MM.1S (cell line): ENCODE results near the gene GTF2H1.

Experiments used
- DNase-seq: peaks from one replicate; pipeline ENCODE4 v3.0.0-alpha.2; 2015
- H2AFZ ChIP-seq: fragments of 300-600 bp; sonication (generic); 2 replicates; pipeline ENCODE4 v1.6.0; 2016; ENCODE audit warnings: antibody characterized with exemption, low read length
- H3F3A ChIP-seq: fragments of 300-600 bp; sonication (generic); 2 replicates; pipeline ENCODE4 v1.6.1; 2016; ENCODE audit warnings: mild to moderate bottlenecking, antibody characterized with exemption, low read length, moderate library complexity, mixed read lengths; ENCODE audit not compliant: insufficient read depth
- H3K27ac ChIP-seq: fragments of 300-600 bp; sonication (generic); 2 replicates; pipeline ENCODE4 v1.5.1; 2016; ENCODE audit warnings: mild to moderate bottlenecking, low read length
- H3K27me3 ChIP-seq: fragments of 300-600 bp; sonication (generic); replicated peaks from 2 replicates; pipeline ENCODE4 v1.6.0; 2016; ENCODE audit warnings: low read length; ENCODE audit not compliant: insufficient read depth
- H3K36me3 ChIP-seq: fragments of 300-600 bp; sonication (generic); replicated peaks from 2 replicates; pipeline ENCODE4 v1.6.1; 2016; ENCODE audit warnings: mild to moderate bottlenecking, low read length, mixed read lengths; ENCODE audit not compliant: insufficient read depth
- H3K4me1 ChIP-seq: fragments of 300-600 bp; sonication (generic); 2 replicates; pipeline ENCODE4 v1.6.1; 2016; ENCODE audit warnings: low read length, mixed read lengths
- H3K4me2 ChIP-seq: fragments of 300-600 bp; sonication (generic); 2 replicates; pipeline ENCODE4 v1.6.0; 2016; ENCODE audit warnings: low read depth, low read length
- H3K4me3 ChIP-seq: fragments of 300-600 bp; sonication (generic); 2 replicates; pipeline ENCODE4 v1.5.1; 2016; ENCODE audit warnings: low read length, mixed read lengths
- H3K79me2 ChIP-seq: fragments of 300-600 bp; sonication (generic); 2 replicates; pipeline ENCODE4 v1.6.1; 2016; ENCODE audit warnings: mixed run types, low read length, mixed read lengths
- H3K9ac ChIP-seq: fragments of 300-600 bp; sonication (generic); 2 replicates; pipeline ENCODE4 v1.6.1; 2016; ENCODE audit warnings: low read length, mixed read lengths
- H3K9me2 ChIP-seq: fragments of 300-600 bp; sonication (generic); replicated peaks from 2 replicates; pipeline ENCODE4 v1.6.1; 2016; ENCODE audit warnings: mild to moderate bottlenecking, low read length, mixed read lengths; ENCODE audit not compliant: insufficient read depth
- H3K9me3 ChIP-seq: fragments of 300-600 bp; sonication (generic); replicated peaks from 2 replicates; pipeline ENCODE4 v1.6.1; 2016; ENCODE audit warnings: mild to moderate bottlenecking, low read length, mixed read lengths; ENCODE audit not compliant: insufficient read depth
- H4K20me1 ChIP-seq: fragments of 300-600 bp; sonication (generic); 2 replicates; pipeline ENCODE4 v1.6.1; 2016; ENCODE audit warnings: mild to moderate bottlenecking, low read length, moderate library complexity, mixed read lengths; ENCODE audit not compliant: insufficient read depth
- EZH2 ChIP-seq: fragments of 300-600 bp; sonication (generic); optimal IDR thresholded peaks from 2 replicates; pipeline ENCODE3; 2017; ENCODE audit warnings: low read depth, mild to moderate bottlenecking, antibody characterized with exemption, low read length, mixed read lengths
- EZH2phosphoT487 ChIP-seq: fragments of 300-600 bp; sonication (generic); IDR thresholded peaks from 2 replicates; pipeline ENCODE4 v1.6.1; 2018; ENCODE audit warnings: antibody characterized with exemption, low read length
- TF ChIP-seq, protein P1 (sequence below): fragments of 300-600 bp; sonication (generic); IDR thresholded peaks from 2 replicates; pipeline ENCODE4 v1.5.1; 2016; ENCODE audit warnings: antibody characterized with exemption, low read length, mixed read lengths

The GTF2H1 gene

GRCh38 chr11:18408558-18409291 is 86.4 kb downstream of the GTF2H1 start:
- TF ChIP-seq, protein P1, sequence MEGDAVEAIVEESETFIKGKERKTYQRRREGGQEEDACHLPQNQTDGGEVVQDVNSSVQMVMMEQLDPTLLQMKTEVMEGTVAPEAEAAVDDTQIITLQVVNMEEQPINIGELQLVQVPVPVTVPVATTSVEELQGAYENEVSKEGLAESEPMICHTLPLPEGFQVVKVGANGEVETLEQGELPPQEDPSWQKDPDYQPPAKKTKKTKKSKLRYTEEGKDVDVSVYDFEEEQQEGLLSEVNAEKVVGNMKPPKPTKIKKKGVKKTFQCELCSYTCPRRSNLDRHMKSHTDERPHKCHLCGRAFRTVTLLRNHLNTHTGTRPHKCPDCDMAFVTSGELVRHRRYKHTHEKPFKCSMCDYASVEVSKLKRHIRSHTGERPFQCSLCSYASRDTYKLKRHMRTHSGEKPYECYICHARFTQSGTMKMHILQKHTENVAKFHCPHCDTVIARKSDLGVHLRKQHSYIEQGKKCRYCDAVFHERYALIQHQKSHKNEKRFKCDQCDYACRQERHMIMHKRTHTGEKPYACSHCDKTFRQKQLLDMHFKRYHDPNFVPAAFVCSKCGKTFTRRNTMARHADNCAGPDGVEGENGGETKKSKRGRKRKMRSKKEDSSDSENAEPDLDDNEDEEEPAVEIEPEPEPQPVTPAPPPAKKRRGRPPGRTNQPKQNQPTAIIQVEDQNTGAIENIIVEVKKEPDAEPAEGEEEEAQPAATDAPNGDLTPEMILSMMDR: no peak
- no peak for TF ChIP-seq EZH2phosphoT487
- TF ChIP-seq EZH2: no peak
- Histone ChIP-seq H3F3A (peaks cover 61% of the 10 kb centered on the region), H3K4me3 (no peak overlapping the region), H3K9me3 (no peaks in the 10 kb centered on the region), H3K4me1 (no peaks in the 10 kb centered on the region), H2AFZ (no peak overlapping the region), H3K27ac (no peak overlapping the region), H3K9me2 (no peaks in the 10 kb centered on the region), H3K79me2 (peaks cover 6% of the 10 kb centered on the region), H3K4me2 (no peak overlapping the region), H3K36me3 (peaks cover 10% of the 10 kb centered on the region), H3K27me3 (no peaks in the 10 kb centered on the region), H4K20me1 (peaks cover 6% of the 10 kb centered on the region; the same call in 1 of the 2 replicates), H3K9ac (no peak overlapping the region)
- no peak for DNase-seq

- Histone ChIP-seq H3K4me1 (no peaks in the 10 kb centered on the region), H3K9me2 (no peaks in the 10 kb centered on the region), H3K27ac (no peak overlapping the region), H3K79me2 (no peaks in the 10 kb centered on the region), H3K4me3 (no peak overlapping the region), H3F3A (no peaks in the 10 kb centered on the region), H2AFZ (no peak overlapping the region), H3K9me3 (no peaks in the 10 kb centered on the region), H3K36me3 (no peaks in the 10 kb centered on the region), H3K27me3 (no peaks in the 10 kb centered on the region), H3K4me2 (no peak overlapping the region), H3K9ac (no peak overlapping the region), H4K20me1 (no peaks in the 10 kb centered on the region)
- no peak for DNase-seq
- TF ChIP-seq, protein P1: no peak
- no peak for TF ChIP-seq EZH2
- no peak for TF ChIP-seq EZH2phosphoT487
Measured at GRCh38 chr11:18416459-18416858, 94.1 kb downstream of the GTF2H1 start.
